Pancreas (tissue), 10 donors: Measurements from ENCODE around the gene GLT1D1. TPM values are rescaled to one million over a fixed set of nuclear protein-coding genes. Genes with fewer than 3 reads are reported as not detected.

ENCODE experiments used
- ATAC-seq, 4 donors: fragments of 200-7000 bp; cut with Tn5 transposase; one replicate each; pipeline versions ENCODE4 v1.8.0 to v1.9.1; 2020; ENCODE audit warnings: mild to moderate bottlenecking in 4 of 4, moderate library complexity in 4 of 4
- DNase-seq, 6 donors: peaks; one replicate each; pipeline ENCODE4 v3.0.0-alpha.2; 2020
- FAIRE-seq: peaks from 2 replicates; lab custom pipeline; 2012; peaks lifted over from hg19 to GRCh38; lab: Jason Lieb, UNC
- H3K27ac ChIP-seq, 4 donors: fragments of 200-600 bp; sonication (generic); 1 replicate in 3 of 4; 2 replicates in 1 of 4; pipeline versions ENCODE4 v1.5.0 to v1.8.0; 2020
- H3K27me3 ChIP-seq, 4 donors: fragments of 200-600 bp; one replicate each; pipeline ENCODE4 v1.8.0; 2021
- H3K36me3 ChIP-seq, 3 donors: fragments of 200-600 bp; sonication (generic) in 1 of 3; one replicate each; pipeline versions ENCODE4 v1.5.0 to v1.8.0; 2020 to 2021
- H3K4me1 ChIP-seq, 3 donors: fragments of 200-600 bp; one replicate each; pipeline ENCODE4 v1.8.0; 2021
- H3K4me3 ChIP-seq, 4 donors: fragments of 200-600 bp; sonication (generic) in 2 of 4; one replicate each; pipeline versions ENCODE4 v1.5.0 to v1.8.0; 2020 to 2021
- H3K9me3 ChIP-seq, 4 donors: fragments of 200-600 bp; one replicate each; pipeline ENCODE4 v1.8.0; 2021
- CTCF ChIP-seq, 4 donors: fragments of 200-600 bp; sonication (generic) in 3 of 4; IDR thresholded peaks; one replicate each; pipeline versions ENCODE4 v1.5.0 to v1.8.0; 2021; ENCODE audit warnings: antibody characterized with exemption in 4 of 4
- WGBS, 2 donors: extraction: QIAGEN DNeasy Blood & Tissue Kit; methylation state at CpG; one replicate each; pipeline ENCODE4 v1.1.7; 2013; 5-methylcytosine and 5-hydroxymethylcytosine counted together
- intact Hi-C, 3 donors: fragments of 100-400 bp; cut with DNase I; formaldehyde crosslinking; loops; one replicate each; pipeline versions ENCODE4 v1.11.1 to v1.14.2; 2022
- polyA plus RNA-seq, 2 donors: library from polyadenylated mRNA; stranded (reverse); fragments of 200-250 nt; gene quantifications; one replicate each; pipeline ENCODE4 v1.2.3, GENCODE V29; 2013
- total RNA-seq, 6 donors: library from RNA; stranded (reverse); fragmentation: NEBNext Ultra II Directional in 4 of 6; extraction: Animal tissue kit (Norgen Biotek cat#: 25700) in 4 of 6; gene quantifications; one replicate each; pipeline versions ENCODE4 v1.2.1 to v1.2.4, GENCODE V29; 2021 to 2023
- donor health status: healthy with polysubstance abuse.
- donor health status: DM: no; HTN: no; CAD: no; lungs with moderate emphysema.
- donor health status: DM: no; HTN: no; CAD: no.
- donor health status: control.
- donor health status: control.
- donor health status: Bipolar disorder and iron deficiency.
- donor health status: DM: yes; HTN: yes; CAD: no.
- donor health status: DM: no; HTN: no; CAD: no.
- donor health status: DM: no; HTN: no; CAD: no.
- donor health status: DM: yes; HTN: yes; CAD: no.

The GLT1D1 gene
- total and polyA plus RNA-seq, 8 donors: 0.12 to 1.3 (median 0.28) TPM

- no peaks in the 10 kb centered on the region for H3K4me1 ChIP-seq
- H3K9me3 ChIP-seq: no peaks in the 10 kb centered on the region
- H3K4me3 ChIP-seq: no peak overlapping the region
- no peak for TF ChIP-seq CTCF (IDR thresholded peaks at IDR 0.05)
- ATAC-seq (no peak), FAIRE-seq (no peak), DNase-seq (no peak)
- intact Hi-C loops: no loop called here
- no peaks in the 10 kb centered on the region for H3K36me3 ChIP-seq
- H3K27ac ChIP-seq: no peak overlapping the region
- WGBS, 2 donors: 66 to 71% methylated on average over 9 of the region's 9 CpGs
- peaks cover 0 to 13% (median 0%) of the 10 kb centered on the region in 4 donors for H3K27me3 ChIP-seq
These were observed 2.9 kb downstream of the GLT1D1 start for GRCh38 chr12:128856035-128856790.

GRCh38 chr12:128856791-128857078 is 3.5 kb downstream of the GLT1D1 start:
- intact Hi-C loops: no loop called here
- H3K27me3 ChIP-seq: peaks cover 0 to 13% (median 0%) of the 10 kb centered on the region in 4 donors
- H3K36me3 ChIP-seq: no peaks in the 10 kb centered on the region
- no peak overlapping the region for H3K4me3 ChIP-seq
- H3K4me1 ChIP-seq: no peaks in the 10 kb centered on the region
- no peak for ATAC-seq
- H3K9me3 ChIP-seq: no peaks in the 10 kb centered on the region
- no peak for FAIRE-seq
- DNase-seq: no peak
- TF ChIP-seq CTCF (IDR thresholded peaks at IDR 0.05): no peak
- no peak overlapping the region for H3K27ac ChIP-seq
- 86 to 88% methylated on average over 7 of the region's 7 CpGs for WGBS, 2 donors

GRCh38 chr12:128857133-128857763 is 4.0 kb downstream of the GLT1D1 start:
- WGBS, 2 donors: 59 to 60% methylated on average over 9 of the region's 9 CpGs
- H3K36me3 ChIP-seq: no peaks in the 10 kb centered on the region
- no peak overlapping the region for H3K27ac ChIP-seq
- FAIRE-seq (no peak), DNase-seq (no peak), ATAC-seq (no peak)
- TF ChIP-seq CTCF (IDR thresholded peaks at IDR 0.05): no peak
- intact Hi-C loops: no loop called here
- no peaks in the 10 kb centered on the region for H3K4me1 ChIP-seq
- H3K27me3 ChIP-seq: peaks cover 0 to 13% (median 0%) of the 10 kb centered on the region in 4 donors
- no peaks in the 10 kb centered on the region for H3K9me3 ChIP-seq
- H3K4me3 ChIP-seq: no peak overlapping the region

GRCh38 chr12:128859311-128859710 is 6.0 kb downstream of the GLT1D1 start:
- H3K4me3 ChIP-seq: no peak overlapping the region
- 64 to 74% methylated on average over 9 of the region's 9 CpGs for WGBS, 2 donors
- H3K36me3 ChIP-seq: no peaks in the 10 kb centered on the region
- no peak overlapping the region for H3K27ac ChIP-seq
- no peaks in the 10 kb centered on the region for H3K4me1 ChIP-seq
- intact Hi-C loops: no loop called here
- DNase-seq (no peak), FAIRE-seq (no peak), ATAC-seq (no peak)
- H3K9me3 ChIP-seq: no peaks in the 10 kb centered on the region
- no peak for TF ChIP-seq CTCF (IDR thresholded peaks at IDR 0.05)
- H3K27me3 ChIP-seq: peaks cover 0 to 7% (median 0%) of the 10 kb centered on the region in 4 donors
